C4-2B (cell line): ENCODE results near the gene CYP4F3.

Experiments
- CTCF ChIP-seq: fragments of 450-650 bp; conservative IDR thresholded peaks from 2 replicates; pipeline ENCODE4 v1.5.1; 2017; ENCODE audit warnings: mild to moderate bottlenecking
- ZFX ChIP-seq: fragments of 450-650 bp; IDR thresholded peaks from 2 replicates; pipeline ENCODE4 v1.6.1; 2017

GRCh38 chr19:15591796-15592195 lies 48.9 kb upstream of the CYP4F3 start:
- TF ChIP-seq CTCF (no peak), ZFX (no peak)
